HepG2 (cell line): Measurements from ENCODE around the gene RTEL1. TPM values are rescaled to one million over a fixed set of nuclear protein-coding genes. Genes with fewer than 3 reads are reported as not detected.

Experiments used
- ATAC-seq: fragments of 200-7000 bp; cut with Tn5 transposase; 3 replicates; pipeline ENCODE4 v1.9.1; 2020; ENCODE audit warnings: mild to moderate bottlenecking, moderate library complexity
- BruUV-seq: library from RNA; stranded (reverse); fragments of 400-500 nt; replicated peaks from 2 replicates; lab custom pipeline; 2021; lab: Mats Ljungman, UMichigan
- CTCF ChIA-PET: fragments of 300-600 bp; formaldehyde crosslinking; extraction: SDS; loops from one replicate; lab custom pipeline; 2021; ENCODE audit warnings: low total read pairs, inconsistent platforms, low intra/inter-chr PET ratio; lab: Yijun Ruan, JAX
- POLR2A ChIA-PET: fragments of 350-600 bp; sonication (Branson Sonifier 250); formaldehyde crosslinking; loops from one replicate; lab custom pipeline; 2020; ENCODE audit warnings: antibody characterized with exemption, inconsistent platforms; lab: Yijun Ruan, JAX
- DNase-seq: peaks from one replicate; pipeline ENCODE4 v3.0.0-alpha.2; 2015; ENCODE audit warnings: low spot score
- FAIRE-seq: peaks from 3 replicates; lab custom pipeline; 2011; peaks lifted over from hg19 to GRCh38; lab: Jason Lieb, UNC
- H2AFZ ChIP-seq: one replicate; pipeline ENCODE4 v1.6.1; 2011; ENCODE audit warnings: low read length, inconsistent platforms
- H3K27ac ChIP-seq: fragments of 300-600 bp; 3 replicates; pipeline ENCODE4 v1.8.0; 2011; ENCODE audit warnings: mixed run types, mild to moderate bottlenecking, mixed read lengths, low read length, inconsistent platforms; ENCODE audit not compliant: insufficient read depth; ENCODE audit errors: extremely low read length
- H3K27me3 ChIP-seq, 2 experiments: fragments of 200-600 bp in 1 of 2; 2 replicates in 1 of 2; 3 replicates in 1 of 2; pipeline versions ENCODE4 v1.6.0 to v1.8.0; 2011; ENCODE audit warnings: low read length in 2 of 2, mild to moderate bottlenecking in 2 of 2, moderate library complexity in 2 of 2, inconsistent platforms in 1 of 2; ENCODE audit not compliant: insufficient read depth in 2 of 2, control insufficient read depth in 1 of 2
- H3K36me3 ChIP-seq, 2 experiments: fragments of 200-600 bp in 1 of 2; replicated peaks in 1 of 2; 2 replicates in 1 of 2; 3 replicates in 1 of 2; pipeline versions ENCODE4 v1.5.1 to v1.8.0; 2011; ENCODE audit warnings: low read length in 2 of 2, inconsistent platforms in 1 of 2; ENCODE audit not compliant: insufficient read depth in 2 of 2, control insufficient read depth in 1 of 2
- H3K4me1 ChIP-seq: 2 replicates; pipeline ENCODE4 v1.5.1; 2012; ENCODE audit warnings: low read length, inconsistent platforms; ENCODE audit not compliant: insufficient read depth
- H3K4me2 ChIP-seq: 2 replicates; pipeline ENCODE4 v1.6.0; 2011; ENCODE audit warnings: low read depth, low read length, inconsistent platforms
- H3K4me3 ChIP-seq, 3 experiments: fragments of 200-600 bp in 1 of 3; sonication (generic), shearing (Covaris generic) in 1 of 3; replicated peaks in 1 of 3; 2 replicates each; pipeline ENCODE4 v1.5.1; 2011 to 2016; ENCODE audit warnings: low read length in 3 of 3, inconsistent platforms in 2 of 3, low read depth in 2 of 3, mild to moderate bottlenecking in 2 of 3, control low read depth in 1 of 3, mixed read lengths in 1 of 3; ENCODE audit not compliant: insufficient read depth in 1 of 3
- H3K79me2 ChIP-seq: one replicate; pipeline ENCODE4 v1.6.1; 2011; ENCODE audit warnings: low read length, inconsistent platforms; ENCODE audit not compliant: insufficient read depth
- H3K9ac ChIP-seq: 2 replicates; pipeline ENCODE4 v1.6.0; 2011; ENCODE audit warnings: mild to moderate bottlenecking, low read depth, low read length, inconsistent platforms; ENCODE audit not compliant: insufficient read depth
- H3K9me3 ChIP-seq: 2 replicates; pipeline ENCODE4 v1.5.1; 2012; ENCODE audit warnings: mild to moderate bottlenecking, low read length
- H4K20me1 ChIP-seq: 2 replicates; pipeline ENCODE4 v1.6.0; 2011; ENCODE audit warnings: inconsistent platforms, mild to moderate bottlenecking, low read length, moderate library complexity; ENCODE audit not compliant: insufficient read depth
- ADNP ChIP-seq: sonication (generic); formaldehyde crosslinking; IDR thresholded peaks from 2 replicates; pipeline ENCODE4 v1.4.0; 2020; ENCODE audit warnings: missing genetic modification reagents
- AKAP8 ChIP-seq: sonication (generic); formaldehyde crosslinking; IDR thresholded peaks from 2 replicates; pipeline ENCODE4 v1.5.1; 2020; ENCODE audit warnings: mild to moderate bottlenecking, missing genetic modification reagents
- ATRX ChIP-seq: sonication (generic); formaldehyde crosslinking; IDR thresholded peaks from 2 replicates; pipeline ENCODE4 v1.4.0; 2020; ENCODE audit warnings: missing genetic modification reagents, borderline replicate concordance
- EEA1 ChIP-seq: sonication (generic); formaldehyde crosslinking; IDR thresholded peaks from 2 replicates; pipeline ENCODE4 v1.5.1; 2020; ENCODE audit warnings: mild to moderate bottlenecking, missing genetic modification reagents, borderline replicate concordance
- FOXA3 ChIP-seq: IDR thresholded peaks from 2 replicates; pipeline ENCODE4 v1.6.1; 2016; ENCODE audit warnings: missing genetic modification reagents, missing compliant biosample characterization
- HCFC1 ChIP-seq: fragments of 150-350 bp; IDR thresholded peaks from 2 replicates; pipeline ENCODE4 v1.6.1; 2014; ENCODE audit warnings: low read depth, low read length
- NFKBIZ ChIP-seq: IDR thresholded peaks from 2 replicates; pipeline ENCODE4 v1.6.1; 2018; ENCODE audit warnings: missing genetic modification reagents, missing compliant biosample characterization
- SMAD3 ChIP-seq: sonication (generic); formaldehyde crosslinking; IDR thresholded peaks from 2 replicates; pipeline ENCODE4 v1.4.0; 2020; ENCODE audit warnings: missing genetic modification reagents
- TAF1 ChIP-seq: sonication (generic); formaldehyde crosslinking; IDR thresholded peaks from 2 replicates; pipeline ENCODE4 v1.4.0; 2020; ENCODE audit warnings: missing genetic modification reagents
- TBX3 ChIP-seq: fragments of 450-650 bp; IDR thresholded peaks from 2 replicates; pipeline ENCODE4 v1.6.1; 2017; ENCODE audit warnings: antibody characterized with exemption, mild to moderate bottlenecking, inconsistent platforms, borderline replicate concordance
- TRAFD1 ChIP-seq: sonication (generic); formaldehyde crosslinking; IDR thresholded peaks from 2 replicates; pipeline ENCODE4 v1.5.1; 2020; ENCODE audit warnings: missing genetic modification reagents, mild to moderate bottlenecking, borderline replicate concordance
- U2AF2 ChIP-seq: fragments of 200-400 bp; formaldehyde crosslinking; IDR thresholded peaks from 2 replicates; pipeline ENCODE4 v1.6.1; 2017; ENCODE audit warnings: low read depth, mild to moderate bottlenecking, low read length
- ZBTB7B ChIP-seq: sonication (generic); formaldehyde crosslinking; IDR thresholded peaks from 2 replicates; pipeline ENCODE4 v1.4.0; 2020; ENCODE audit warnings: missing genetic modification reagents
- ZNF230 ChIP-seq: sonication (generic); formaldehyde crosslinking; IDR thresholded peaks from 2 replicates; pipeline ENCODE4 v1.4.0; 2020; ENCODE audit warnings: mild to moderate bottlenecking, missing genetic modification reagents
- ZNF710 ChIP-seq: sonication (generic); formaldehyde crosslinking; IDR thresholded peaks from 2 replicates; pipeline ENCODE4 v1.5.0; 2020; ENCODE audit warnings: mild to moderate bottlenecking, missing genetic modification reagents, borderline replicate concordance
- ZNF749 ChIP-seq: sonication (generic); formaldehyde crosslinking; IDR thresholded peaks from 2 replicates; pipeline ENCODE4 v1.8.0; 2022; ENCODE audit warnings: mild to moderate bottlenecking, missing genetic modification reagents, moderate library complexity, borderline replicate concordance
- ZNF768 ChIP-seq: sonication (generic); formaldehyde crosslinking; IDR thresholded peaks from 2 replicates; pipeline ENCODE4 v1.4.0; 2020; ENCODE audit warnings: missing genetic modification reagents
- ZNF780A ChIP-seq: sonication (generic); formaldehyde crosslinking; IDR thresholded peaks from 2 replicates; pipeline ENCODE4 v1.8.0; 2022; ENCODE audit warnings: mild to moderate bottlenecking, missing genetic modification reagents, moderate library complexity
- WGBS: methylation state at CpG from one replicate; pipeline ENCODE4 v1.1.6; 2017; ENCODE audit warnings: low lambda C conversion rate; 5-methylcytosine and 5-hydroxymethylcytosine counted together
- in situ Hi-C: cut with HindIII; loops from 2 replicates; pipeline ENCODE4 v1.10.0; 2017; ENCODE audit warnings: low pct_unique_long_range_greater_than_20kb; ENCODE audit not compliant: extremely low pct_ligation_motif_present
- intact Hi-C: fragments of 100-400 bp; cut with micrococcal nuclease; formaldehyde crosslinking; loops from one replicate; pipeline ENCODE4 v1.10.0; 2022; ENCODE audit not compliant: unreplicated experiment
- polyA plus RNA-seq, 8 experiments: library from polyadenylated mRNA; depleted of rRNA in 3 of 8; stranded (reverse) in 7 of 8; unstranded in 1 of 8; fragments of >200 nt; fragmentation: Illumina TruSeq in 4 of 8; extraction: Trizol in 4 of 8; gene quantifications; 2 replicates each; pipeline versions ENCODE4 v1.2.1 to v1.2.3, GENCODE V29; 2011 to 2016; ENCODE audit warnings: low read depth in 4 of 8, missing spikeins in 1 of 8, mixed read lengths in 1 of 8; ENCODE audit not compliant: insufficient read depth in 1 of 8
- total RNA-seq, 5 experiments: library from RNA; depleted of rRNA; stranded (reverse); fragments of >200 nt; fragmentation: Illumina TruSeq; extraction: Trizol; gene quantifications; 2 replicates each; pipeline ENCODE4 v1.2.3, GENCODE V29; 2016; ENCODE audit warnings: low read depth in 1 of 5
- TF ChIP-seq, protein P1 (sequence below): sonication (generic); formaldehyde crosslinking; IDR thresholded peaks from 2 replicates; pipeline ENCODE4 v1.4.0; 2020; ENCODE audit warnings: missing genetic modification reagents

Gene RTEL1
- total and polyA plus RNA-seq, 2 of the 13 experiments (the other 11 are each of a cell fraction or from before 2014, with no cell fraction given), result 21.8 to 36.4 TPM

DNA sequence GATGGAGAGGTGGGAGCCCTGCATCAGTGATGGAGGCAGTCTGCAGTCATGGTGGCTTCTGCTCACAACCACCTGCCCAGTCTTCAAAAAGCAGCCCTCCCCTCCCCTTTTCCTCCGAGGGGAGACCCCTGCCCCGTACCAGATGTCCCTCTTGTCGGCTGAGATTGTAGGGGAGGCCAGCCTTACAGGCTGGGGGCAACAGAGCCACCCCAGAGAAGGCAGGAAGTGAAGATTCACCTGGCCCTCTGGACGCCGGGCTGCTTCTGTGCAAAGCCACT is 42.9 kb downstream of the RTEL1 start (continued):
- TF ChIP-seq ATRX (no peak), NFKBIZ (no peak), TBX3 (no peak), ADNP (CRISPR knock-in tag) (no peak), HCFC1 (no peak), U2AF2 (no peak), ZNF230 (CRISPR knock-in tag) (no peak), ZBTB7B (no peak), ZNF780A (CRISPR knock-in tag) (no peak), SMAD3 (CRISPR knock-in tag) (no peak)

DNA sequence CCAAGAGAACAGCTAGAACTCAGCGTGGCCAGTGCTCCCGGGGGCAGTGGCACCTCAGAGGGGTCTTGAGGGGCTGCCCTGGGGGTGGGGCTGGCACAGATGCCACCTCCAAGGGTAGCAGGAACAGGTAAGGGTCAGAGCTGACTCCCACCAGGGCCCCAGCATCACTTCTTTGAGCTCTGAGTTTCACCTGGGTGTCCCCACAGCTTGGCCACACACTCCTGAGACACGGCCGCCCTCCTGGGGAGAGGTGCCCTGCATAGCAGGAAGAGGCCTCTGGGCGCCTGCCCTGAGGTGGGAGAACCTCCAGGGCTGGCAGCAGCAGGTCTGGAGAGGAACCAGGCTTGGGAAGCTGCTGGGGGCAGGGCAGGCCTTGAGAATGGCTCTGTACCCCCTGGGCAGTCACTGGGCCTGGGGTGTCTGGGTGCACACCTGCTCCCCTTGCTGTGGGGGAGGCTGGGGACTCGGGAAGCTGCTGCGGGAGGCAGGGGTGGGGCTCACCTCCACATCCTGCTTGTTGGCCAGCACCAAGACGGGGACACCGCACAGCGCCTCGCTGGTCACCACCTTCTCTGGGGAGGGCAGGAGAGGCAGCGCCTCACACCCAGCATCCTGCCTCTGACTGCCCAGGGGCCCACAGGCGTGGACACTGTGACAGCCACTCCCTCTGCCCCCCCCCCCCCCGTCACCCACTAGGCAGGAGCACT is 43.4 kb downstream of the RTEL1 start:
- H3K27me3 ChIP-seq, result no peaks in the 10 kb centered on the region
- CTCF ChIA-PET, result no interaction called here
- ATAC-seq, result no peak
- in situ Hi-C loops (loop anchor here (10.0 kb wide), 1 partner anchor 83 kb away; no protein-coding TSS in a partner anchor), intact Hi-C loops (no loop called here)
- peaks cover 11% of the 10 kb centered on the region for H3K79me2 ChIP-seq
- no peak overlapping the region for H3K9ac ChIP-seq
- peaks cover 22% of the 10 kb centered on the region for H3K4me1 ChIP-seq
- DNase-seq, result no peak
- no peak overlapping the region for H3K4me3 ChIP-seq
- H2AFZ ChIP-seq, result no peak overlapping the region
- H4K20me1 ChIP-seq, result peaks cover 11% of the 10 kb centered on the region; the same call in 1 of the 2 replicates
- H3K9me3 ChIP-seq, result no peaks in the 10 kb centered on the region
- peaks cover 17 to 31% of the 10 kb centered on the region in 2 experiments for H3K36me3 ChIP-seq
- H3K27ac ChIP-seq, result no peak overlapping the region
- POLR2A ChIA-PET, result interaction anchor here (12.4 kb wide), 1 partner anchor 35 kb away, joined by 190 read pairs; the partner anchor contains the start of genes LIME1 and SLC2A4RG
- no TSS peak for BruUV-seq
- FAIRE-seq, result no peak
- WGBS, result 94% methylated on average over 6 of the region's 14 CpGs
- H3K4me2 ChIP-seq, result no peak overlapping the region
- TF ChIP-seq ZNF710 (CRISPR knock-in tag) (no peak), AKAP8 (CRISPR knock-in tag) (peak; percentile 67; the same call in 1 of the 2 replicates), ZNF230 (CRISPR knock-in tag) (no peak), FOXA3 (CRISPR knock-in tag) (no peak), ZNF749 (CRISPR knock-in tag) (no peak), TAF1 (CRISPR knock-in tag) (no peak), TRAFD1 (CRISPR knock-in tag) (no peak), ZNF768 (CRISPR knock-in tag) (peak; percentile 10; the same call in 1 of the 2 replicates), EEA1 (no peak)
- TF ChIP-seq, protein P1, sequence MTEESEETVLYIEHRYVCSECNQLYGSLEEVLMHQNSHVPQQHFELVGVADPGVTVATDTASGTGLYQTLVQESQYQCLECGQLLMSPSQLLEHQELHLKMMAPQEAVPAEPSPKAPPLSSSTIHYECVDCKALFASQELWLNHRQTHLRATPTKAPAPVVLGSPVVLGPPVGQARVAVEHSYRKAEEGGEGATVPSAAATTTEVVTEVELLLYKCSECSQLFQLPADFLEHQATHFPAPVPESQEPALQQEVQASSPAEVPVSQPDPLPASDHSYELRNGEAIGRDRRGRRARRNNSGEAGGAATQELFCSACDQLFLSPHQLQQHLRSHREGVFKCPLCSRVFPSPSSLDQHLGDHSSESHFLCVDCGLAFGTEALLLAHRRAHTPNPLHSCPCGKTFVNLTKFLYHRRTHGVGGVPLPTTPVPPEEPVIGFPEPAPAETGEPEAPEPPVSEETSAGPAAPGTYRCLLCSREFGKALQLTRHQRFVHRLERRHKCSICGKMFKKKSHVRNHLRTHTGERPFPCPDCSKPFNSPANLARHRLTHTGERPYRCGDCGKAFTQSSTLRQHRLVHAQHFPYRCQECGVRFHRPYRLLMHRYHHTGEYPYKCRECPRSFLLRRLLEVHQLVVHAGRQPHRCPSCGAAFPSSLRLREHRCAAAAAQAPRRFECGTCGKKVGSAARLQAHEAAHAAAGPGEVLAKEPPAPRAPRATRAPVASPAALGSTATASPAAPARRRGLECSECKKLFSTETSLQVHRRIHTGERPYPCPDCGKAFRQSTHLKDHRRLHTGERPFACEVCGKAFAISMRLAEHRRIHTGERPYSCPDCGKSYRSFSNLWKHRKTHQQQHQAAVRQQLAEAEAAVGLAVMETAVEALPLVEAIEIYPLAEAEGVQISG (CRISPR knock-in tag), result 0 out of 2 replicates have a peak, but pooled peaks have one; percentile 5
